ENCODE data around the gene B4GALT2.

Gene B4GALT2

GRCh38 chr1:43969746-43970466, 9.1 kb upstream of the B4GALT2 start, which contains the start of gene DPH2:
DPH2 (plus strand) TSS chr1:43970010; CDS start chr1:43970176, 166 bp downstream.
- DNase-seq = peak; percentile 96 to 98

- DNase-seq = no peak
These were observed 8.5 kb upstream of the B4GALT2 start for GRCh38 chr1:43970502-43970901.

- DNase-seq = no peak
These were observed 8.1 kb upstream of the B4GALT2 start for GRCh38 chr1:43970911-43971310.

GRCh38 chr1:43971336-43971980, 7.6 kb upstream of the B4GALT2 start:
- DNase-seq = no peak

GRCh38 chr1:43973981-43974442, 5.0 kb upstream of the B4GALT2 start:
- DNase-seq = no peak

GRCh38 chr1:43974443-43975248, 4.4 kb upstream of the B4GALT2 start, which contains the start of gene ATP6V0B:
ATP6V0B (plus strand) TSS chr1:43974960; CDS start chr1:43975041, 81 bp downstream.
- peak; percentile 92 to 95 for DNase-seq

GRCh38 chr1:43975249-43975961, 3.6 kb upstream of the B4GALT2 start:
- DNase-seq = peak in 1 of 2 donors; percentile 34

- no peak for DNase-seq
These were observed 3.0 kb upstream of the B4GALT2 start for GRCh38 chr1:43976045-43976444.

- no peak for DNase-seq
These were observed 2.1 kb upstream of the B4GALT2 start for GRCh38 chr1:43976890-43977289.

GRCh38 chr1:43977376-43978263, 1.4 kb upstream of the B4GALT2 start:
- DNase-seq = no peak

GRCh38 chr1:43978264-43978550, 803 bp upstream of the B4GALT2 start:
- no peak for DNase-seq

- no peak for DNase-seq
These were observed 184 bp downstream of the B4GALT2 start for GRCh38 chr1:43979261-43979527.

- DNase-seq = peak in 1 of 2 donors; percentile 15
These were observed 681 bp downstream of the B4GALT2 start for GRCh38 chr1:43979528-43980254.

GRCh38 chr1:43980255-43981134, 1.5 kb downstream of the B4GALT2 start:
- no peak for DNase-seq

GRCh38 chr1:43981135-43981491, 2.1 kb downstream of the B4GALT2 start:
- no peak for DNase-seq

GRCh38 chr1:43981636-43982035, 2.6 kb downstream of the B4GALT2 start:
- no peak for DNase-seq

- DNase-seq = no peak
These were observed 3.2 kb downstream of the B4GALT2 start for GRCh38 chr1:43982241-43982640.

GRCh38 chr1:43982808-43983207, 3.8 kb downstream of the B4GALT2 start:
- no peak for DNase-seq

- no peak for DNase-seq
These were observed 4.4 kb downstream of the B4GALT2 start for GRCh38 chr1:43983253-43983899.

GRCh38 chr1:43984855-43985254, 5.8 kb downstream of the B4GALT2 start:
- no peak for DNase-seq
